ENCODE results near the gene ECM2.

The ECM2 gene

GRCh38 chr9:92510747-92511146 is 25.0 kb downstream of the ECM2 start:
- POLR2A ChIA-PET: no interaction called here
- Histone ChIP-seq H3K4me1 (ENCODE audit: control extremely low read depth in 1 of 4, control insufficient read depth in 4 of 4, insufficient read depth in 4 of 4, low read length in 3 of 4) (peaks cover 0 to 4% (median 0%) of the 10 kb centered on the region in 4 experiments), H3K4me3 (ENCODE audit: control insufficient read depth in 1 of 7, extremely low read depth in 1 of 7, insufficient read depth in 4 of 7, low read depth in 2 of 7, low read length in 6 of 7) (no peak overlapping the region), H3K36me3 (ENCODE audit: control insufficient read depth in 4 of 4, insufficient read depth in 4 of 4, low read length in 3 of 4) (peaks cover 0 to 2% (median 0%) of the 10 kb centered on the region in 4 experiments), H3K27ac (ENCODE audit: insufficient read depth in 1 of 2, low read depth in 1 of 2, low read length in 2 of 2, poor library complexity in 1 of 2, severe bottlenecking in 2 of 2) (no peak overlapping the region), H3K27me3 (replicated peaks in 2 of 5; ENCODE audit: control insufficient read depth in 4 of 5, insufficient read depth in 5 of 5, low read length in 4 of 5) (no peaks in the 10 kb centered on the region), H3K9me3 (ENCODE audit: control extremely low read depth in 1 of 5, control insufficient read depth in 4 of 5, insufficient read depth in 2 of 5, low read depth in 1 of 5, low read length in 4 of 5) (no peaks in the 10 kb centered on the region)
- DNase-seq: no peak
- CTCF ChIA-PET: interaction anchor here (1.2 kb wide), 1 partner anchor 9 kb away, joined by 3 read pairs; no protein-coding TSS in a partner anchor

- no peak for DNase-seq
- ChIA-PET CTCF (interaction anchor here (0.9 kb wide), 1 partner anchor 15 kb away, joined by 4 read pairs; no protein-coding TSS in a partner anchor), POLR2A (no interaction called here)
- no peaks in the 10 kb centered on the region for H3K9me3 ChIP-seq (ENCODE audit: control extremely low read depth in 1 of 5, control insufficient read depth in 4 of 5, insufficient read depth in 2 of 5, low read depth in 1 of 5, low read length in 4 of 5)
- no peak overlapping the region for H3K4me3 ChIP-seq (ENCODE audit: control insufficient read depth in 1 of 7, extremely low read depth in 1 of 7, insufficient read depth in 4 of 7, low read depth in 2 of 7, low read length in 6 of 7)
- H3K27ac ChIP-seq (ENCODE audit: insufficient read depth in 1 of 2, low read depth in 1 of 2, low read length in 2 of 2, poor library complexity in 1 of 2, severe bottlenecking in 2 of 2): no peak overlapping the region
- H3K27me3 ChIP-seq (replicated peaks in 2 of 5; ENCODE audit: control insufficient read depth in 4 of 5, insufficient read depth in 5 of 5, low read length in 4 of 5): no peaks in the 10 kb centered on the region
- H3K36me3 ChIP-seq (ENCODE audit: control insufficient read depth in 4 of 4, insufficient read depth in 4 of 4, low read length in 3 of 4): no peaks in the 10 kb centered on the region
- H3K4me1 ChIP-seq (ENCODE audit: control extremely low read depth in 1 of 4, control insufficient read depth in 4 of 4, insufficient read depth in 4 of 4, low read length in 3 of 4): peaks cover 0 to 4% (median 0%) of the 10 kb centered on the region in 4 experiments
- 95% methylated on average over 4 of the region's 5 CpGs for WGBS (ENCODE audit: insufficient coverage)
Measured at GRCh38 chr9:92509050-92509449, 26.7 kb downstream of the ECM2 start.

GRCh38 chr9:92508018-92508820 is 27.6 kb downstream of the ECM2 start:
- CTCF ChIA-PET: interaction anchor here (0.9 kb wide), 1 partner anchor 14 kb away, joined by 4 read pairs; no protein-coding TSS in a partner anchor
- Histone ChIP-seq H3K4me3 (ENCODE audit: control insufficient read depth in 1 of 7, extremely low read depth in 1 of 7, insufficient read depth in 4 of 7, low read depth in 2 of 7, low read length in 6 of 7) (no peak overlapping the region), H3K9me3 (ENCODE audit: control extremely low read depth in 1 of 5, control insufficient read depth in 4 of 5, insufficient read depth in 2 of 5, low read depth in 1 of 5, low read length in 4 of 5) (no peaks in the 10 kb centered on the region), H3K4me1 (ENCODE audit: control extremely low read depth in 1 of 4, control insufficient read depth in 4 of 4, insufficient read depth in 4 of 4, low read length in 3 of 4) (peaks cover 0 to 4% (median 0%) of the 10 kb centered on the region in 4 experiments), H3K36me3 (ENCODE audit: control insufficient read depth in 4 of 4, insufficient read depth in 4 of 4, low read length in 3 of 4) (no peaks in the 10 kb centered on the region), H3K27me3 (replicated peaks in 2 of 5; ENCODE audit: control insufficient read depth in 4 of 5, insufficient read depth in 5 of 5, low read length in 4 of 5) (no peaks in the 10 kb centered on the region), H3K27ac (ENCODE audit: insufficient read depth in 1 of 2, low read depth in 1 of 2, low read length in 2 of 2, poor library complexity in 1 of 2, severe bottlenecking in 2 of 2) (no peak overlapping the region)
- DNase-seq: no peak
- 97% methylated on average over 8 of the region's 10 CpGs for WGBS (ENCODE audit: insufficient coverage)
- POLR2A ChIA-PET: no interaction called here

- Histone ChIP-seq H3K36me3 (ENCODE audit: control insufficient read depth in 4 of 4, insufficient read depth in 4 of 4, low read length in 3 of 4) (no peaks in the 10 kb centered on the region), H3K27ac (ENCODE audit: insufficient read depth in 1 of 2, low read depth in 1 of 2, low read length in 2 of 2, poor library complexity in 1 of 2, severe bottlenecking in 2 of 2) (no peak overlapping the region), H3K9me3 (ENCODE audit: control extremely low read depth in 1 of 5, control insufficient read depth in 4 of 5, insufficient read depth in 2 of 5, low read depth in 1 of 5, low read length in 4 of 5) (no peaks in the 10 kb centered on the region), H3K4me3 (ENCODE audit: control insufficient read depth in 1 of 7, extremely low read depth in 1 of 7, insufficient read depth in 4 of 7, low read depth in 2 of 7, low read length in 6 of 7) (no peak overlapping the region), H3K4me1 (ENCODE audit: control extremely low read depth in 1 of 4, control insufficient read depth in 4 of 4, insufficient read depth in 4 of 4, low read length in 3 of 4) (peaks cover 0 to 4% (median 0%) of the 10 kb centered on the region in 4 experiments), H3K27me3 (replicated peaks in 2 of 5; ENCODE audit: control insufficient read depth in 4 of 5, insufficient read depth in 5 of 5, low read length in 4 of 5) (no peaks in the 10 kb centered on the region)
- no peak for DNase-seq
- POLR2A ChIA-PET: no interaction called here
- WGBS (ENCODE audit: insufficient coverage): 68% methylated on average over 4 of the region's 4 CpGs
- CTCF ChIA-PET: no interaction called here
Measured at GRCh38 chr9:92507496-92507895, 28.3 kb downstream of the ECM2 start.

- no peaks in the 10 kb centered on the region for H3K36me3 ChIP-seq (ENCODE audit: control insufficient read depth in 4 of 4, insufficient read depth in 4 of 4, low read length in 3 of 4)
- peaks cover 0 to 4% (median 0%) of the 10 kb centered on the region in 4 experiments for H3K4me1 ChIP-seq (ENCODE audit: control extremely low read depth in 1 of 4, control insufficient read depth in 4 of 4, insufficient read depth in 4 of 4, low read length in 3 of 4)
- no peak overlapping the region for H3K4me3 ChIP-seq (ENCODE audit: control insufficient read depth in 1 of 7, extremely low read depth in 1 of 7, insufficient read depth in 4 of 7, low read depth in 2 of 7, low read length in 6 of 7)
- CTCF ChIA-PET: no interaction called here
- DNase-seq: no peak
- no peaks in the 10 kb centered on the region for H3K9me3 ChIP-seq (ENCODE audit: control extremely low read depth in 1 of 5, control insufficient read depth in 4 of 5, insufficient read depth in 2 of 5, low read depth in 1 of 5, low read length in 4 of 5)
- H3K27me3 ChIP-seq (replicated peaks in 2 of 5; ENCODE audit: control insufficient read depth in 4 of 5, insufficient read depth in 5 of 5, low read length in 4 of 5): no peaks in the 10 kb centered on the region
- H3K27ac ChIP-seq (ENCODE audit: insufficient read depth in 1 of 2, low read depth in 1 of 2, low read length in 2 of 2, poor library complexity in 1 of 2, severe bottlenecking in 2 of 2): no peak overlapping the region
- POLR2A ChIA-PET: no interaction called here
- no CpG with 5 or more reads among the region's 2 CpGs for WGBS (ENCODE audit: insufficient coverage)
Measured at GRCh38 chr9:92507005-92507404, 28.8 kb downstream of the ECM2 start.

- Histone ChIP-seq H3K36me3 (ENCODE audit: control insufficient read depth in 4 of 4, insufficient read depth in 4 of 4, low read length in 3 of 4) (no peaks in the 10 kb centered on the region), H3K27ac (ENCODE audit: insufficient read depth in 1 of 2, low read depth in 1 of 2, low read length in 2 of 2, poor library complexity in 1 of 2, severe bottlenecking in 2 of 2) (no peak overlapping the region), H3K9me3 (ENCODE audit: control extremely low read depth in 1 of 5, control insufficient read depth in 4 of 5, insufficient read depth in 2 of 5, low read depth in 1 of 5, low read length in 4 of 5) (no peaks in the 10 kb centered on the region), H3K4me3 (ENCODE audit: control insufficient read depth in 1 of 7, extremely low read depth in 1 of 7, insufficient read depth in 4 of 7, low read depth in 2 of 7, low read length in 6 of 7) (no peak overlapping the region), H3K4me1 (ENCODE audit: control extremely low read depth in 1 of 4, control insufficient read depth in 4 of 4, insufficient read depth in 4 of 4, low read length in 3 of 4) (peaks cover 0 to 4% (median 0%) of the 10 kb centered on the region in 4 experiments), H3K27me3 (replicated peaks in 2 of 5; ENCODE audit: control insufficient read depth in 4 of 5, insufficient read depth in 5 of 5, low read length in 4 of 5) (no peaks in the 10 kb centered on the region)
- no peak for DNase-seq
- 97% methylated on average over 3 of the region's 3 CpGs for WGBS (ENCODE audit: insufficient coverage)
- CTCF ChIA-PET: no interaction called here
- POLR2A ChIA-PET: no interaction called here
Measured at GRCh38 chr9:92506184-92506857, 29.5 kb downstream of the ECM2 start.

- H3K36me3 ChIP-seq (ENCODE audit: control insufficient read depth in 4 of 4, insufficient read depth in 4 of 4, low read length in 3 of 4): no peaks in the 10 kb centered on the region
- no peak overlapping the region for H3K4me3 ChIP-seq (ENCODE audit: control insufficient read depth in 1 of 7, extremely low read depth in 1 of 7, insufficient read depth in 4 of 7, low read depth in 2 of 7, low read length in 6 of 7)
- ChIA-PET CTCF (interaction anchor here (1.1 to 1.4 kb wide), 2 partner anchors 10 to 85 kb away, joined by 3 read pairs; no protein-coding TSS in a partner anchor), POLR2A (no interaction called here)
- peaks cover 0 to 4% (median 0%) of the 10 kb centered on the region in 4 experiments for H3K4me1 ChIP-seq (ENCODE audit: control extremely low read depth in 1 of 4, control insufficient read depth in 4 of 4, insufficient read depth in 4 of 4, low read length in 3 of 4)
- no peaks in the 10 kb centered on the region for H3K9me3 ChIP-seq (ENCODE audit: control extremely low read depth in 1 of 5, control insufficient read depth in 4 of 5, insufficient read depth in 2 of 5, low read depth in 1 of 5, low read length in 4 of 5)
- no peak overlapping the region for H3K27ac ChIP-seq (ENCODE audit: insufficient read depth in 1 of 2, low read depth in 1 of 2, low read length in 2 of 2, poor library complexity in 1 of 2, severe bottlenecking in 2 of 2)
- WGBS (ENCODE audit: insufficient coverage): 100% methylated on average over 1 of the region's 2 CpGs
- H3K27me3 ChIP-seq (replicated peaks in 2 of 5; ENCODE audit: control insufficient read depth in 4 of 5, insufficient read depth in 5 of 5, low read length in 4 of 5): no peaks in the 10 kb centered on the region
- DNase-seq: no peak
Measured at GRCh38 chr9:92504881-92505280, 30.9 kb downstream of the ECM2 start.

All from common myeloid progenitor, CD34-positive (primary cell).